HG03103 (cell line): ENCODE data around the gene UQCRFS1.

ENCODE experiments used
- ATAC-seq: cut with Tn5 transposase; IDR thresholded peaks from one replicate; pipeline ENCODE4 v1.9.1; 2021; ENCODE audit warnings: low read depth; ENCODE audit not compliant: unreplicated experiment

The UQCRFS1 gene

DNA sequence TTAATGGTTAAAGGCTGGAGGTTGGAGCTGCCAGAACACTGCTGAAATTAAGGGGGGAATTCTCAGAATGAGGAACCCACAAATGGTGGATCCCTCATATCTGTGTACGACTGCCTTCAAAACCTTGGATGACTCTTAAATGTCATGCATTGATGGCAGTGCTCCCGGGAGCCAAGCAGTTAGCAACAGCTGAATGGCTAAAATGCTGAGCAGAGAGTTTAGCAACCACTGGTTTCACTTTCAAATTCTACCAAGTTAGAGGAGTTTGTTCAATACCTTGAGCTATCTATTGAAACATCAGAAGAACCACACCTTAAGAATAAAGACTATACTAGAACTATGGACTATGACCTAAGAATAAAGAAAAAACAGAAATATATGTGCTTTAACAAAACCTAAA, 41.4 kb downstream of the UQCRFS1 start:
- ATAC-seq, result no peak

- ATAC-seq, result no peak
These were observed 42.4 kb downstream of the UQCRFS1 start for GRCh38 chr19:29170554-29170953.

- ATAC-seq, result no peak
These were observed 50.3 kb downstream of the UQCRFS1 start for GRCh38 chr19:29162694-29163093.

- ATAC-seq, result no peak
These were observed 57.3 kb downstream of the UQCRFS1 start for GRCh38 chr19:29155683-29156082.
